OCI-LY7 (cell line): ENCODE results near the gene KRT83.

Experiments
- EZH2phosphoT487 ChIP-seq: fragments of 200-600 bp; sonication (generic); IDR thresholded peaks from 2 replicates; pipeline ENCODE4 v1.6.1; 2018; ENCODE audit warnings: low read depth, borderline replicate concordance, mild to moderate bottlenecking, mixed run types, antibody characterized with exemption, low read length, moderate library complexity, mixed read lengths
- TF ChIP-seq, protein P1 (sequence below): fragments of 200-600 bp; sonication (generic); conservative IDR thresholded peaks from 2 replicates; pipeline ENCODE4 v1.5.1; 2014; ENCODE audit warnings: mild to moderate bottlenecking, antibody characterized with exemption, low read length, moderate library complexity, mixed read lengths

DNA sequence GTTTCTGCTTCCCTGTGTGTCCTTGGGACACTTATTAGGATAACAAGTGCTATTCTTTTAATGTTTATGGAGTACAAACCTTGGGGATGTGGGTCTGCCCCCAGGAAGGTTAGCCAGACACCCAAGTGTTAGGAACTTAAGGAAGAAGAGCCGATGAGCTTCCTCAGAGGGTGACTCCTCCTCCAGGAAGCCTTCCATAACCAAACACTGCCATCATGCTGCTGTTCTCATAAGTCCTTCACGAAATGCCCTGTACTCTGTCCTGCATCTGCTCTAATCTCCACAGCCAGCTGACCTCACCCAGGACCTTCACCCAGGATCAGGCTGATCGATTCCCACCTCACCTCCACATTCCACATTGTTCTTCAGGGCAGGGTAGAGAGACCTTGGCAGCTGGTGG, 47.3 kb upstream of the KRT83 start:
- TF ChIP-seq, protein P1, sequence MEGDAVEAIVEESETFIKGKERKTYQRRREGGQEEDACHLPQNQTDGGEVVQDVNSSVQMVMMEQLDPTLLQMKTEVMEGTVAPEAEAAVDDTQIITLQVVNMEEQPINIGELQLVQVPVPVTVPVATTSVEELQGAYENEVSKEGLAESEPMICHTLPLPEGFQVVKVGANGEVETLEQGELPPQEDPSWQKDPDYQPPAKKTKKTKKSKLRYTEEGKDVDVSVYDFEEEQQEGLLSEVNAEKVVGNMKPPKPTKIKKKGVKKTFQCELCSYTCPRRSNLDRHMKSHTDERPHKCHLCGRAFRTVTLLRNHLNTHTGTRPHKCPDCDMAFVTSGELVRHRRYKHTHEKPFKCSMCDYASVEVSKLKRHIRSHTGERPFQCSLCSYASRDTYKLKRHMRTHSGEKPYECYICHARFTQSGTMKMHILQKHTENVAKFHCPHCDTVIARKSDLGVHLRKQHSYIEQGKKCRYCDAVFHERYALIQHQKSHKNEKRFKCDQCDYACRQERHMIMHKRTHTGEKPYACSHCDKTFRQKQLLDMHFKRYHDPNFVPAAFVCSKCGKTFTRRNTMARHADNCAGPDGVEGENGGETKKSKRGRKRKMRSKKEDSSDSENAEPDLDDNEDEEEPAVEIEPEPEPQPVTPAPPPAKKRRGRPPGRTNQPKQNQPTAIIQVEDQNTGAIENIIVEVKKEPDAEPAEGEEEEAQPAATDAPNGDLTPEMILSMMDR, result no peak
- no peak for TF ChIP-seq EZH2phosphoT487
